HTR-8/SVneo (cell line): ENCODE measurements around the gene DHRSX.
"Not testable (repeated sequence)": the region's sequence is repeated elsewhere in the genome, so short reads cannot be mapped to it uniquely, and the experiment has no call there.

Source experiments
- DNase-seq: peaks from one replicate; pipeline ENCODE4 v3.0.0; 2011; ENCODE audit warnings: low spot score, mixed read lengths; ENCODE audit not compliant: insufficient read length
- FAIRE-seq: peaks from 2 replicates; lab custom pipeline; 2011; peaks lifted over from hg19 to GRCh38; lab: Jason Lieb, UNC

Gene DHRSX

DNA sequence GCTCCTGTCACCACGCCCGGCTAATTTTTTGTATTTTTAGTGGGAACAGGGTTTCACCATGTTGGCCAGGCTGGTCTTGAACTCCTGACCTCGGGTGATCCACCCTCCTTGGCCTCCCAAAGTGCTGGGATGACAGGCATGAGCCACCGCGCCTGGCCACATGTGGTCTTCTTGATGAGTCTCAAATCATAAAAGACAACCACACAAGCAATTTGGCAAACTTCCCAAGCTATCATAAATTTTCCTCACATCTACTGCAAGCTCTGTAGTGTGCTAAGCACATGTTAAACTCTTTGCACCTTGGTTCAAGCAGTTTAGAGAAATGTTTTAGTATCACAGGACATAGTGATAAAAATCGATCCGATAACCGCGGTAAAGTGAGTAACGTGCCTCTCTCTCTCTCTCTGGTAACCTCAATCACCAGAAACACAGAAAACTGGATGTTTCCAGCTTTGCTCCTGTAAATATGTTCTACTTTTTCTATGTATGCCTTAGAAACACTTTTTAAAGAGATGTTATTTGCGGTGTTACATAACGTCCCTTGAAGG lies 256.8 kb downstream of the DHRSX start:
- DNase-seq (no peak), FAIRE-seq (no peak)

DNA sequence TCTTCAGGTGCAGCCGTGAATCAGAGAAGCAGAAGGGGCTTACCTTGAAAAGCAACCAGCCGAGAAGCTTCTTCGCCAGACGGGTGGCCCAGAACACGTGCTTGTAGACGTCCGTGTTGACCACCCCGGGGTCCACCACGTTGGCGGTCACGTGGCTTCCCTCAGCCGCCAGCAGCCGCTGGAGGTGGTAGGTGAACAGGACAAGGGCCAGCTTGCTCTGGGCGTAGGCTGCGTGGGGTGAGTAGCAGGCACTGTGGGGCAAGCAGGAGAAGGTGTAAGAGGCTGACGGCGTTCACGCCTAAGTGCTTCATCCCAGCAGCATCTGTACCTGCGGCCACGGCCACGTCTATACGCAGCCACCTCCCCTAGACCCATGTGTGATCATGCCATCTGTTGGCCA lies 257.8 kb downstream of the DHRSX start:
- DNase-seq = no peak
- FAIRE-seq = no peak

DNA sequence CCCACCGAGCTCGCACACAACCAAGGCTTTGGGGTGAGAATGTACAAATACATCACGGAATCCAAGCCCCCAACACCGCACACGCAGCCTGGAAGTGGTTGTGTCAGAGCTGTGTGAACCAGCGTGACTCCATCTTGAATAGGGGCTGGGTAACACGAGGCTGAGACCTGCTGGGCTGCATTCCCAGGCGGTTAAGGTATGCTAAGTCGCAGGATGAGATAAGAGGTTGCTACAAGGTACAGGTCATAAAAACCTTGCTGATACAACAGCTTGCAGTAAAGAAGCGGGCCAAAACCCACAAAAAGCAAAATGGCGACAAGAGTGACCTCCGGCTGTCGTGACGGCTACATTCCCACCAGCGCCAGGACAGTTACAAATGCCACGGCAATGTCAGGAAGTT lies 258.4 kb downstream of the DHRSX start:
- FAIRE-seq = no peak

DNA sequence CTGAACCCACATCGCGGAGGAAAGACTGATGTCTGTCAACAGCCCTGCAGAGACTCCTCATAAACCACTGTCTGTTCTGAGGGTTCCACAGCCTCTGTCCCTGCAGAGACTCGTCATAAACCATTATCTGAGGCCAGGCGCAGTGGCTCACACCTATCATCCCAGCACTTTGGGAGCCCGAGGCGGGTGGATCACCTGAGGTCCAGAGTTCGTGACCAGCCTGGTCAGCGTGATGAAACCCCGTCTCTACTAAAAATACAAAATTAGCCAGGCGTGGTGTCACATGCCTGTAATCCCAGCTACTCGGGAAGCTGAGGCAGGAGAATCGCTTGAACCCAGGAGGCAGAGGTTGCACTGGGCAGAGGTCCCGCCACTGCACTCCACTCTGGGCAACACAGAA lies 259.3 kb downstream of the DHRSX start:
- not testable (repeated sequence) for DNase-seq, FAIRE-seq

More for the DNA sequence above, 258.4 kb downstream of the DHRSX start:
- no peak for DNase-seq

DNA sequence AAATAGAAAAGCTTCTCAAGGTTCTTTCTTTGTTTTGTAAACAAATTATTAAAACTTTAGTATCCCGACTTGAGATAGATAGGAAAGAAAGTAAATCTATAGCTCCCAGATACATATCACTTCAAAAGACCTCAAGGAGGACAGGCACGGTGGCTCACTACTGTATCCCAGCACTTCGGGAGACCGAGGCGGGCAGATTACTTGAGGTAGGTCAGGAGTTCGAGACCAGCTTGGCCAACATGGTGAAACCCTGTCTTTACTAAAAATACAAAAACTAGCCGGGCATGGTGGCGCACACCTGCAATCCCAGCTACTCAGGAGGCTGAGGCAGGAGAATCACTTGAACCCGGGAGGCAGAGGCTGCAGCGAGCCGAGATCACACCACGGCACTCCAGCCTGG lies 260.0 kb downstream of the DHRSX start:
- not testable (repeated sequence) for DNase-seq, FAIRE-seq

DNA sequence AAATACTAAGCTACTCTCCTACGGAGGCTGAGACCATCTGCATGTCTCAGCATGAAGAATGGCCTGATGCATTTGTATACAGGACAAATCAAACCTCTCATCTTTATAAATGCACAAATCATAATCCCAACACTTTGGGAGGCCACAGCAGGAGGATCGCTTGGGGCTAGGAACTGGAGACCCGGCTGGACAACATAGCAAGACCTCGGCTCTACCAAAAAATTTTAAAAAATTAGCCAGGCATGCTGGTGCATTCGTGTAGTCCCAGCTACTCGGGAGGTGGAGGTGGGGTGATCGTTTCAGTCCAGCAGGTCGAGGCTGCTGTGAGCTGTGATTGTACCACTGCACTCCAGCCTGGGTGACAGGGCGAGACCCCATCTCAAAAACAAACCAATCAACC lies 262.8 kb downstream of the DHRSX start:
- FAIRE-seq (no peak), DNase-seq (no peak)

DNA sequence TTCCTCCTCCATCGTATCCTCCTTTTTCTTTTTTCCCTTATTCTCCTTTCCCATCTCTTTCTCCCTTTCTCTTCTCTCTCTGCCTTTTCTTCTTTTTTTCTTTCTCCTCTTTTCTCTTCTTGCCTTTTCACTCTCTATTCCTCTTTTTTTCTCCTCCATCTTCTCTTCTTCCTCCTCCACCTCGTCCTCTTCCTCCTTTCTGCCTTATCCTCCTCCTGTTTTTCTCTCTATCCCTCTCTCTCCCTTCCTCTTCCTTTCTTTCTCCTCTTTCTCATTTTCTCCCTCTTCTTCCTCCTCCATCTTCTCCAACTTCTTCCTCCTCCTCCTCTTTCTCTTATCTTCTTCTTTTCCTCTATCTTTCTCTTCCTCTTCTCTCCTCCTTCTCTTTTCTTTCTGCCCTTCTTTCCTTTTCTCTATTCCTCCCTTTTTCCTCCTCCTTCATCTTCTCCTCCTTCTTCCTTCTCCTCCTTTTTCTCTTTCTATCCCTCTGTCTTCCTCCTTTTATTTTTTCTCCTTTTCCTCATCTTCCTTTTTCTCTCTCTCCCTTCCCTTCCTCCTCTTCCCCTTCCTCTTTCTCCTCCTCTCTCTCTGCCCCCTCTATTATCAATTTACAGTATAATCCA lies 269.1 kb downstream of the DHRSX start:
- FAIRE-seq = no peak

DNA sequence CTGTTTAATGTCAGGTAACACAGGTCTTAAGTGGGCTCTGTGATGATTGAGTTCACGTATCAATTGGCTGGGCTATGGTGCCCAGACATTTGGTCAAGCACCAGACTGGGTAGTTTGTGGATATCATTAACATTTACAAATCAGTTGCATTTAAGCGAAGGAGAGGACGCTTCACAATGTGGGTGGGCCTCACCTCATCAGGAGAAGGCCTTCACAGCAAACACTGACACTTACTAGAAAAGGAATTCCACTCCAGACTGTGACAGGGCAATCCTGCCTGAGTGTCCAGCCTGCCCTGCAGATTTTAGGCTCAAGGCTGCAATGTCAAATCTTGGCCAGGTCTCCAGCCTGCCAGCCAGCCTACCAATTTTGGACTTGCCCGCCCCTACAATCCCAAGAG lies 270.3 kb downstream of the DHRSX start:
- DNase-seq = no peak
- FAIRE-seq = no peak

More for the DNA sequence above, 269.1 kb downstream of the DHRSX start:
- DNase-seq = no peak

DNA sequence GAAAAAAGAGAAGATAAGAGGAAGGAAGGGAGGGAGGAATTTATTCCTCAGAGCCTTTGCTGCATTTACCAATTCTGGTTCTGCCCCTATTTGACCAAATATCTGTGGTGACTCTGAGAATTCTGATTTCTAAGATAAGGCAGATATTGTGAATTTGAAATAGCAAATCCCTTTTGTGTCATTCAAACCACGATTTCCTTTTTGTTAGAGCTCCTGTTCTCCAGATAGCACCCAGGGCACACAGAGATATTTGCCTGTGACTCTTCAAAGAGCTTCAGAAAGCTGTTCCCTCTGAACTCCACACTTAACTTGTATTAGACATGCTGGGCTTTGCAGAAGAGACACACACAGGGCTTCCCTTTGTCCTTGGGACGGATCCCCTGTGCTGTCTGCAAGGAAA lies 272.2 kb downstream of the DHRSX start:
- DNase-seq (no peak), FAIRE-seq (no peak)

DNA sequence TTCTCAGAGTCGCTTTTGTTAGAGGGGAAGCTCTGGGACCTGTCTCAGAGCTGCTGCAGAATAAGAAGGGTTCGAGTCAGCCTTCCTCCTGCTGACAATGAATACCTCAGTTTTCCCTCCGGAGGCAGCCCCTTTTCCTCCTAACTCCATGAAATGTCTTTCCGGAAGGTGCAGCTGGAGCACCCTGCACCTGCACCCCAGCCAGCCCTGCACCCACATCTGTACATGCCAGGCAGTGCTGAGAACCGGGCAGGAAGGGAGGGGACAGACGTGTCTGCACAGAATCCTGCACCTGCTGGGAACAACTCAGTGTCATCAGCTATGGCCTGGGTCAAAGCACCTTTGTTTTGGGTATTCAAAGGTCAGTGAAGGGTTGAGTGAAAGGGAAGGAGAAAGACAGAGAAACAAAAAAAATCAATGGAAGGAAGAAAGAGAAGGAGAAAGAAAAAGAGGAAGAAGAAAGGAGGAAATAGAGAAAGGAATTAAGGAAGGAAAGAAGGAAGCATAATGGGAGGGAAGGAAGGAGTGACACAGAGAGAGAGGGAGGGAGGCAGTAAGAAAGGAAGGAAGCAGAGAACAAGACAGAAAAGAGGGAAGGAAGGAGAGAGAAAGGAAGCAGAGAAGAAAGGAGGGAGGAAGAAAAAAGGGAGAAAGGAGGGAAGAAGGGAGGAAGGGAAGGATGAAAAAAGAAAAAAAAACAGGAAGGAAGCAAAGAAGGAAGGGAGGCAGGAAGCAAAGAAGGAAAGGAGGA lies 273.7 kb downstream of the DHRSX start:
- DNase-seq (no peak), FAIRE-seq (no peak)

DNA sequence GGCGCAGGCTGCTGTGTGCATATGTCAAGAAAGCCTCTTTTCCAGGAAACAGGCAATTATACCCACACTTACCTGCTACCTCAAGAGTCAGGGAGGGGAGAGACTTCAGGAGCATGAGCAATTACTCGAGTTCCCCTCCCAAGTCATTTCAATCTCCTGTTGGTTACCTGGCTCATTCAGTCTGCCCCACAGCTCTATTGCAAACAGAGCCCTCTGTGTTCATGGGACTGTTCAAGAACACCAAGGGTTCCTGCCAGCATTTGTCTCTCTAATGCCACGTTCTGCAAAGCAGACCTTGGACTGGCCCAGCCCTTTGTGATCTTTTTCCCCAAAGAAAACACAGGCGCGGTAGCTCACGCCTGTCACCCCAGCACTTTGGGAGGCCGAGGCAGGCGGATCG lies 274.6 kb downstream of the DHRSX start:
- FAIRE-seq (no peak), DNase-seq (no peak)

DNA sequence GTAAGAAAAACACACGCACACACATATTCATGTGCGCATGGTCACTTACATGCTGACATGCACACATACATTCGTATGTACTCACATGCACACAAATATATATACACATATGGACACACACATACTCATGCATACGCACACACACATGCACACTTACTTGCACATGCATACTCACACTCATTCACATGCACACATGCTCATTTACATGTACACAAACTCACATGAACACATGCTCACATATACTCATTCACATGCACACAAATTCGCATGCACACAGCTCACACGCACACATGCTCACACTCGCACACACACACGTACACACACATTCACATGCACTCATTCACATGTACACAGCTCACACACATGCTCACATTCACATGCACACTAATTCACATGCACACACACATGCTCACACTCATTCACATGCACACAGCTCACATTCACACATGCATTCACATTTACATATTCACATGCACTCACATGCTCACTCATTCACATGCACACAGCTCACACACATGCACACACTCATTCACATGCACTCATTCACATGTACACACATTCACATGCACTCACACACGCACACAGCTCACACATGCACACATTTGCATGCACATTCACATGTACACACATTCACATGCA lies 276.1 kb downstream of the DHRSX start:
- DNase-seq = no peak

DNA sequence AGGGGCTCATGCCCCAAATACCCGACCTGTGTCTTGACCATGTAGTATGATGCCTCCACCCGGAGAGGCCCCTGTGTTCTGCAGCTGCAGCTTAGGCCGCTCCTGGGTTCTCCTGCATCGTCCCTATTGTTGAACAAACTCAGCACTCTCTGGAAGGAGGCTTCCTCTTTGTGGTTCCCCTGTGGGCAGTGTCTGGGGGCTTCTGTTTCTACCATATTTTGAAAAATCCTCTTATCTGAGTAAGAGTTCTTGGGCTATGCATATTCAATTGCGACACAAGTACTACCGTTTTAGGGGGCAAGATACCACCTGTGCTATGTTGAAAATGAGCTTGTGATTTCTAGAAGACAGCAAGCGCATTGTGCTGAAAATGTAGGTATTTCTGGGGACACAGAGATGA lies 276.6 kb downstream of the DHRSX start:
- FAIRE-seq (no peak), DNase-seq (no peak)

More for the DNA sequence above, 276.1 kb downstream of the DHRSX start:
- FAIRE-seq = peak; percentile 99

DNA sequence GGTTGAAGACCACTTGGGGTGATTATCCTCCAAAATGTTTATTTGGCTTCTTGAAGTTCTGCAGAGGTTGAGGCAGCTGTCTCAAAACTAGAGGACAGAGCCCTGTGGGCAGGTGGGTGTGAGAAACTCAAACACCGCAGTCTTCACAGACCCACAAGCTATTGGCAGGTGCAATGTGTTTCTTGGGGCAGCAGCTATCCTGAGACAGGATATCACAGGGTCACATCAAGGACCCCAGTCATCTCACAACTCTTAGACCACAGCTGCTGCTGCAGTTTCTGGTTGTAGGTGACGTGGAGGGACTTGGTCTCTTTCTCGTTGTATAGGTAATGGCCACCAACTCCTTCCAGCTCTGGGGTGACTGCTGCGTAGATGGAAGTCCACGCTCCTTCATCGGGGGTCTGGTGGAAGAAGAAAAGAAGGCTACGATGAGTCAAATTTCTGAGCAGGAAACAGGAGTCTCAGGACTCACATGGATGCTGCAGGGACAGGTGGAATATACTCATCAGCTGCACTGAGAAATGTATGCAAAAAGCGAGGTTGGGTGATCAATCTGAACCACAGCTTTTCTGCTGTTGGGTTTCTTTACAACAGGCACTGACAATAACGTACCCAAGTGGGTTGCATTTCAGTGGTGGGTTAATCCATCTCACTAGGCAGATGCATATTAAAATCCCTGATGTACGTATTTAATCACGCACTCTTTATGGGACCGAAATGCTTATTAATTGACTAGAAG lies 279.8 kb downstream of the DHRSX start:
- no peak for FAIRE-seq
- no peak for DNase-seq

DNA sequence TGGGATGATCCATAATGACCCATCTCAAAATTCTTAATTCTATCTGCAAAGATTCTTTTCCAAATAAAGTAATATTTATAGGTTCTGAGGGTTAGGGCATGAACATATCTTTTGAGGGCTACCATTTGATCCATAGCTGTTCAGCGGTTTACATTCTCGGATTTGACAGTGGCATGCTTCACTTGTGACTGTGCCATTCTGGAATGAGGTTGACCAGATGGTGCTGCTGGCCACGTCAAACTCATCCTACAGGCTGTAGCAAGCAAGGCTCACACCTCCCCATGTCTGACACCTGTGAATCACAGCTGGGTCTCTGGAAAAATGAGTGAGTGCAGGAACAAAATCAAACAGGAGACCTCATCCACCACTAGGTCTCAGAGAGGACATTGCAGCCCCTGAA lies 280.5 kb downstream of the DHRSX start:
- FAIRE-seq (no peak), DNase-seq (no peak)

DNA sequence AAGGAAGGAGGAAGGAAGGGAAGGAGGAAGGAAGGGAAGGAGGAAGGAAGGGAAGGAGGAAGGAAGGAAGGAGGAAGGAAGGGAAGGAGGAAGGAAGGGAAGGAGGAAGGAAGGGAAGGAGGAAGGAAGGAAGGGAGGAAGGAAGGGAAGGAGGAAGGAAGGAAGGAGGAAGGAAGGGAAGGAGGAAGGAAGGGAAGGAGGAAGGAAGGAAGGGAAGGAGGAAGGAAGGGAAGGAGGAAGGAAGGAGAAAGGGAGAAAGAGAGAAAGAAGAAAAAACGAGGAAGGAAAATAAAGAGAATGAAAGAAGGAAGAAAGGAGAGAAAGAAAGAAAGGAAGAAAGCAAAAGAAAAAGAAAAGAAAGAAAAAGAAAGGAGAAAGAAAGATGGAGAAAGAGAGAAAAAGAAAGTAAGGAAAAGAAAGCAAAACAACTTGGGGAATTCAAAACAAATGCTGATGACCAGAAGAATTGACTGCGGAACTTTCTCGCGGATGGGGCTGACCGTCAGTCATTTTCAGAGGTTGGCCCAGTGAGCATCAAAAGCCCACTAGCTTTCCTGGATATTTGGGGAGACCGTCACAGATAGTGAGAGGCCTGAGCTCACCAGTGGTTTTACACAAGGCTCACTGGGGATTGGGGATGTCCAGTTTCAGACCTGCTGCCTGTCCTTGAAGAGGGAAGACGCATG lies 286.5 kb downstream of the DHRSX start:
- FAIRE-seq, DNase-seq: not testable (repeated sequence)

DNA sequence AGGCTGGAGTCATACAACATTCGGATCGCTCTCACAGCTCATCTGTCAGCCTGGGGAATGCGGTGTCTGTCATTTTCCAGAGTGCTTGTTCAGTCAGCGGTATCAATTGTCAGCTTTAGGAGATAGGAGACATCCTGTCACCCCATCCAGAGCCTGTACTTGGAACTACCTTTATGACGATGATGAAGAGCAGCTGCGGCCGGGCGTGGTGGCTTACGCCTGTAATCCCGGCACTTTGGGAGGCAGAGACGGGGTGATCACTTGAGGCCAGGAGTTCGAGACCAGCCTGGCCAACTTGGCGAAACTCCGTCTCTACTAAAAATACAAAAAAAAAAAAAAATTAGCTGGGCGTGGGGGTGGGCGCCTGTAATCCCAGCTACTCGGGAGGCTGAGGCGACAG lies 289.1 kb downstream of the DHRSX start:
- not testable (repeated sequence) for FAIRE-seq, DNase-seq

DNA sequence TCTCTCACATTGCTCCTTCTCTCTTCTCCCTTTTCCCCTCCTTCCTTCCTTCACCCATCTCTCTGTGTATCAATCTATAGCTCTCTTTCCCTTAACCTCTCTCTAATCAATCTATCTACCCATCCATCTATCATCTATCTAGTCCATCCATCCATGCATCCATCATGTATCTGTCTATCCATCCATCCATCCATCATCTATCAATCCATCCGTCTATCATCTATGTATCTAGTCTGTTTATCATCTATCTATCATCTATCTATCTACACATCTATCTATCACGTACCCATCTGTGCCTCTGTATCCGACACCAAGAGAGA lies 307.5 kb downstream of the DHRSX start:
- FAIRE-seq (no peak), DNase-seq (no peak)

DNA sequence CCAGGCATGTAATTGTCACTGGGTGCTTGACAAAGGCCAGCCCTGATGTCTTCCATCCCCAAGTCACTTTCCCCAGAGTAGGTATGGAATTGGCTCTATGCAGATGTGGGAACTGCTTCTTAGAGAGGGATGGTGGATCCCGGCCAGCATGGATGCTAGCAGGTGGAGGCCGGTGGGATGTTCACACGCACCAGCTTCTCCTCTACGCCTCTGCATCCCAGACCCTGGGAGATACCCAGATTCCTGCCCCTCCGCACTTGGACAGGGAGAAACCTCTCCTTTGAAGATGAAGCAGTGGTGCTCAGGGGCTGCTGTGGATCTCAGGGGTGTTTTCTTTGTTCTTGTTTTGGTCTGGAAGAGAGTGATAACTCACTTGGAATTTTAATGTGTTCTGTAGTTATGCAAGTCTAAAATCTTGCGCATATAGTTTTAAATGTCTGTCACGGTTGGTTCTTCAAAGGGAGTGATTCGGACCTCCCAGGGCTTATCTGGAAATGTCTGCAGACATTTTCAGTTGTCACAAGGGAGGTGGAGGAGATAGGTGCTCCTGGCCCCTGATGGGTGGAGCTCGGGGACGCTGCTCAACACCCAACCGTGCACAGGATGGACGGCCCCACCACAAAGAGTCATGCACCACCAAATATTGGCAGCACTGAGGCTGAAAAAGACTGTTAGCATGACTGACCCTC lies 308.0 kb downstream of the DHRSX start:
- FAIRE-seq = no peak
- DNase-seq = no peak
